ENCODE data around the gene OST4.

DNA sequence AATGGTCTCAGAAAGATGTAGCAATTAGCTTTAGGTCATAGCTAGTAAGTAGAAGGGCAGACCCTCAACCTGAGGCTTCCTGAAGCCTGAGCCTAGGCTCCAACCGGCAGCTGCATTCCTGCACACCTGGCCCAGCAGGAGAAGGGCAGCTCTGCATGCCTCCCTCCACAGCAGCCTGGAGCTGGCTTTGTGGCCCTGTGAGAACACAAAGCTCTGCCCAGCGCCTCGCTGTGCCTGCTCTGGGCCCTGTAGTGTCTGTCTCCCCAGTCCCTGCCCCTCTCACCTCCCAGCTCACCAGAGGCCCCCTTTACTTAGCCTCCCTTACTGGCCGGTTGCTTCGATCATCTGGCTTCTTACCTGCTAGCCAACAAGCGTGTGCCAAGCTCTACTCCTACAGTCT lies 32.0 kb downstream of the OST4 start:
- TF ChIP-seq, protein P1, sequence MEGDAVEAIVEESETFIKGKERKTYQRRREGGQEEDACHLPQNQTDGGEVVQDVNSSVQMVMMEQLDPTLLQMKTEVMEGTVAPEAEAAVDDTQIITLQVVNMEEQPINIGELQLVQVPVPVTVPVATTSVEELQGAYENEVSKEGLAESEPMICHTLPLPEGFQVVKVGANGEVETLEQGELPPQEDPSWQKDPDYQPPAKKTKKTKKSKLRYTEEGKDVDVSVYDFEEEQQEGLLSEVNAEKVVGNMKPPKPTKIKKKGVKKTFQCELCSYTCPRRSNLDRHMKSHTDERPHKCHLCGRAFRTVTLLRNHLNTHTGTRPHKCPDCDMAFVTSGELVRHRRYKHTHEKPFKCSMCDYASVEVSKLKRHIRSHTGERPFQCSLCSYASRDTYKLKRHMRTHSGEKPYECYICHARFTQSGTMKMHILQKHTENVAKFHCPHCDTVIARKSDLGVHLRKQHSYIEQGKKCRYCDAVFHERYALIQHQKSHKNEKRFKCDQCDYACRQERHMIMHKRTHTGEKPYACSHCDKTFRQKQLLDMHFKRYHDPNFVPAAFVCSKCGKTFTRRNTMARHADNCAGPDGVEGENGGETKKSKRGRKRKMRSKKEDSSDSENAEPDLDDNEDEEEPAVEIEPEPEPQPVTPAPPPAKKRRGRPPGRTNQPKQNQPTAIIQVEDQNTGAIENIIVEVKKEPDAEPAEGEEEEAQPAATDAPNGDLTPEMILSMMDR (conservative IDR thresholded peaks at IDR 0.05; ENCODE audit: low read depth, low read length) = no peak
- no peak for TF ChIP-seq EZH2phosphoT487 (IDR thresholded peaks at IDR 0.05; ENCODE audit: borderline replicate concordance, low read length)

All from PC-3 (cell line).